A549 (cell line): ENCODE results near the gene XKR3.

Experiments
- CHD2 ChIP-seq: fragments of 150-350 bp; IDR thresholded peaks from 2 replicates; pipeline ENCODE4 v1.6.1; 2014; ENCODE audit warnings: low read length; ENCODE audit not compliant: partially characterized antibody
- CTCF ChIP-seq: fragments of >200 bp; sonication (Bioruptor Twin); formaldehyde crosslinking; IDR thresholded peaks from 3 replicates; pipeline ENCODE4 v1.5.1; 2016
- FOSB ChIP-seq: fragments of 250-450 bp; sonication (Bioruptor Pico); IDR thresholded peaks from 2 replicates; pipeline ENCODE4 v1.5.0; 2020; ENCODE audit warnings: mild to moderate bottlenecking, moderate library complexity
- HEYL ChIP-seq: fragments of 250-450 bp; sonication (Bioruptor Pico); IDR thresholded peaks from 2 replicates; pipeline ENCODE4 v1.8.0; 2021; ENCODE audit warnings: mild to moderate bottlenecking, moderate library complexity
- JUN ChIP-seq, 2 experiments: fragments of >200 bp; sonication (Bioruptor Twin); formaldehyde crosslinking; IDR thresholded peaks; 2 replicates in 1 of 2; 3 replicates in 1 of 2; pipeline ENCODE4 v1.6.1; 2016 to 2017
- MAFK ChIP-seq: fragments of 450-650 bp; IDR thresholded peaks from 2 replicates; pipeline ENCODE4 v1.6.1; 2014; ENCODE audit not compliant: partially characterized antibody
- MAX ChIP-seq: IDR thresholded peaks from 2 replicates; pipeline ENCODE4 v1.6.1; 2012
- PHF8 ChIP-seq: fragments of 200-600 bp; sonication (generic); IDR thresholded peaks from 2 replicates; pipeline ENCODE4 v1.6.1; 2016; ENCODE audit warnings: low read depth, mild to moderate bottlenecking, antibody characterized with exemption, moderate library complexity, borderline replicate concordance
- POLR2A ChIP-seq: IDR thresholded peaks from 2 replicates; pipeline ENCODE4 v1.6.1; 2012; ENCODE audit warnings: mild to moderate bottlenecking, low read length
- SMC3 ChIP-seq: fragments of >200 bp; sonication (Bioruptor Twin); formaldehyde crosslinking; IDR thresholded peaks from 3 replicates; pipeline ENCODE4 v1.6.1; 2018; ENCODE audit warnings: inconsistent platforms
- USF2 ChIP-seq: fragments of 450-650 bp; IDR thresholded peaks from 2 replicates; pipeline ENCODE4 v1.6.1; 2014; ENCODE audit warnings: antibody characterized with exemption
- ZSCAN20 ChIP-seq: fragments of 250-450 bp; sonication (Bioruptor Pico); IDR thresholded peaks from 2 replicates; pipeline ENCODE4 v1.8.0; 2022; ENCODE audit warnings: mild to moderate bottlenecking, moderate library complexity

GRCh38 chr22:16804882-16805281 lies 20.3 kb downstream of the XKR3 start:
- no peak for TF ChIP-seq CTCF
- TF ChIP-seq PHF8: no peak
- TF ChIP-seq CHD2: no peak
- no peak for TF ChIP-seq MAX
- no peak for TF ChIP-seq FOSB (CRISPR knock-in tag)
- no peak for TF ChIP-seq HEYL (CRISPR knock-in tag)
- no peak for TF ChIP-seq POLR2A
- TF ChIP-seq SMC3: no peak
- no peak for TF ChIP-seq JUN (IDR thresholded peaks at IDR 0.05)
- TF ChIP-seq MAFK: no peak
- no peak for TF ChIP-seq USF2
- no peak for TF ChIP-seq ZSCAN20 (CRISPR knock-in tag)
